Measurements from ENCODE around the gene IQSEC1. TPM values are rescaled to one million over a fixed set of nuclear protein-coding genes. Genes with fewer than 3 reads are reported as not detected.

The IQSEC1 gene
- total RNA-seq, 4 donors from 2014 or later, result 33.6 to 72.0 (median 55.9) TPM

DNA sequence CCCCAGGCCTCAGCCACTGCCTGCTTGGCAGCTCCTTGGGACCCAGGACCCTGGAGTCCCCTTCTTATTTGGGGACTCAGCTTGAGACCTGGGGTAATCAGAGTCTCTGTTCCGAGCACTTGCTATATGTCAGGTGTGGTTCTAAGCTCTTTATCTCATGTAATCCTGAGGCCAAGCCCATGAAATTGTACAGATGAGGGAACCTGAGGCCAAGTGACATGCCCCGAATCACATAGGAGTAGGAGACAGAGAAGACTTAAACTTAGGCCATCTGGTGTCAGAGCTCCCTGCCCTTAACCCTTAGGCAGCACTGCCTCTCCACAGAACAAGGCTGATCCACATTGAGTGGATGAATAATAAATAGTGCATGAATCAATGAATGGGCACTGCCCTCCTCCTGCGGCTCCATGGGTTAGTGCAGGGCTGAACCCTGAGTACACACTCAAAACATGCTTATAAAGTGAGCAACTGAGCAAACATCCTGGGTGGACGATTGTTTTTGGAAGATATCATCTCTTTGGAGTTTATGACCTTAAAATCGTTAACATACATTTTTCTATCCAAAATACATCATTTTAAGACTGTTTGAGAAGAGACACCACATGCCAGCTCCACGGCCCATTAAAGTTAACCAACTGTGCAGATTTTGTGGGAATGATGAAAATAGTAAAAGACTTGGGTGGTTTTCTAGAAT is 33.2 kb upstream of the IQSEC1 start:
- DNase-seq (ENCODE audit: low spot score) (no peak), ATAC-seq (ENCODE audit: low FRiP score) (no peak)
- TF ChIP-seq, protein P1, sequence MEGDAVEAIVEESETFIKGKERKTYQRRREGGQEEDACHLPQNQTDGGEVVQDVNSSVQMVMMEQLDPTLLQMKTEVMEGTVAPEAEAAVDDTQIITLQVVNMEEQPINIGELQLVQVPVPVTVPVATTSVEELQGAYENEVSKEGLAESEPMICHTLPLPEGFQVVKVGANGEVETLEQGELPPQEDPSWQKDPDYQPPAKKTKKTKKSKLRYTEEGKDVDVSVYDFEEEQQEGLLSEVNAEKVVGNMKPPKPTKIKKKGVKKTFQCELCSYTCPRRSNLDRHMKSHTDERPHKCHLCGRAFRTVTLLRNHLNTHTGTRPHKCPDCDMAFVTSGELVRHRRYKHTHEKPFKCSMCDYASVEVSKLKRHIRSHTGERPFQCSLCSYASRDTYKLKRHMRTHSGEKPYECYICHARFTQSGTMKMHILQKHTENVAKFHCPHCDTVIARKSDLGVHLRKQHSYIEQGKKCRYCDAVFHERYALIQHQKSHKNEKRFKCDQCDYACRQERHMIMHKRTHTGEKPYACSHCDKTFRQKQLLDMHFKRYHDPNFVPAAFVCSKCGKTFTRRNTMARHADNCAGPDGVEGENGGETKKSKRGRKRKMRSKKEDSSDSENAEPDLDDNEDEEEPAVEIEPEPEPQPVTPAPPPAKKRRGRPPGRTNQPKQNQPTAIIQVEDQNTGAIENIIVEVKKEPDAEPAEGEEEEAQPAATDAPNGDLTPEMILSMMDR (IDR thresholded peaks at IDR 0.05), result no peak

DNA sequence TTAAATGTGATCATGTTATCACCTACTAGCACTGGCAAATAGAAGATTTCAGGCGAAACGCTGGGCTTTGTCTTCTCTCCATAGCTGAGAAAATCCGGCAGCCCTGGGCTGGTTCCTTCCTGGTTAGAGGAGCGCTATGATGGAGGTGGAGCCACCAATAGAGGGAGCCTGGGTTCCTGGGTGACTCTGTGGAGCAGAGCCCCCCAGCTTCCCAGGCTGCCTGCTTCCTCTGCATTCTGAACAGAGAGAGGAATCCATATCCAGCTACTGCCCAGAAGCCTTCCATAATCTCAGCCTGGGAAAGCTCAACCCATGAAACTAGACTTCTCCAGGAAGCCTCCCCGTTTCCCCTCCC is 32.6 kb upstream of the IQSEC1 start:
- TF ChIP-seq, protein P1 (IDR thresholded peaks at IDR 0.05), result no peak
- DNase-seq (ENCODE audit: low spot score) (no peak), ATAC-seq (ENCODE audit: low FRiP score) (no peak)

DNA sequence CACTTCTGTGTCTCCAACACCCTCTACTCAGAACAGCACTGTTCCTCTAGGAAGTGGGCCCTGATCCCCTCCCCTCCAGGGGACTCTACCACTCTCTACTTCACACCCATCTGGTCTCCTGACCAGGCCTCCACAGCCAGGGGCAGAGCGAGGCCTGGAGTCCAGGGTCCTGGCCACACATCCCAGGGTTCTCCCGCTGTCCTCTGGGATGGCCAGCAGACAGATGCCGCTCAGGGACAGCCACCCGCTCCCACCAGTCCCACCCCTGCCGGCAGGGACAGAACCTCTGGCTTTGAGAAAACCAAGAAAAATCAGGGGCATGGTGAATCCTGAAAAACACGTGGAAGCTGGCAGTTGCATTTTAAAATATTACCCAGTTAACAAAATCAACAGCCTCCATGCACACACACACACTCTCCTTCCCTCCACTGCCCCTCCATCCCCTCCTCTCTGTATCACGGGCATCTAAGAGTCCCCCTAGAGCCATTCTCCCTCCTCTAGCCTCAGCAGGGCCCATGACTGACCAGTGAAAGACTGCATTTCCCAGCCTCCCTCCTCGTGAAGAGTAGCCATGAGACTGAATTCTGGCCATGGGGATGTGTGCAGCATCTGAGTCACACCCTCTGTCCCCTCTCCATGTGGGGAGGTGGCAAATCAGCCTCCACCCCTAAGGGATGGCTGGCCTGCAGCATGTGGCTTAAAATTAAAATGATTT is 32.1 kb upstream of the IQSEC1 start:
- no peak for ATAC-seq (ENCODE audit: low FRiP score)
- DNase-seq (ENCODE audit: low spot score), result no peak
- TF ChIP-seq, protein P1 (IDR thresholded peaks at IDR 0.05), result no peak

DNA sequence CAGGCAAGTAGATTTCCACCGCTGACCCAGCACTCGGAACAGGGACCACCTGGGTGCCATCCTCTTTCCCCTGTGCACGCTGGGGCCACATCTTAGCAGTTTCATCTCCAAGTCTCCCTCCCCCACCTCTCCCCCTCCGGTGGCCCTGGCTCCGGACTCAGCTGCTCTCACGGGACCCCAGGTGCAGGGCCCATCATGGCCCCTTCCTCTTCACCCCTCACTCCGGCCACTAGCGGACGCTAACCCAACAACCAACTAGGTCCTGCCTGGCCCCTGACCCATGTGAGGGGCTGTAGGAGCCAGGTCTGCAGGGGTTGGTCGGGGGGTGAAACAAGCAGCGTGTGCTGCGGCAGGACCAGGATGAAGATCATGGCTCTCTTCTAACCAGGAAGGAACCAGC is 31.3 kb upstream of the IQSEC1 start:
- DNase-seq (ENCODE audit: low spot score) (no peak), ATAC-seq (ENCODE audit: low FRiP score) (no peak)
- TF ChIP-seq, protein P1 (IDR thresholded peaks at IDR 0.05), result no peak

DNA sequence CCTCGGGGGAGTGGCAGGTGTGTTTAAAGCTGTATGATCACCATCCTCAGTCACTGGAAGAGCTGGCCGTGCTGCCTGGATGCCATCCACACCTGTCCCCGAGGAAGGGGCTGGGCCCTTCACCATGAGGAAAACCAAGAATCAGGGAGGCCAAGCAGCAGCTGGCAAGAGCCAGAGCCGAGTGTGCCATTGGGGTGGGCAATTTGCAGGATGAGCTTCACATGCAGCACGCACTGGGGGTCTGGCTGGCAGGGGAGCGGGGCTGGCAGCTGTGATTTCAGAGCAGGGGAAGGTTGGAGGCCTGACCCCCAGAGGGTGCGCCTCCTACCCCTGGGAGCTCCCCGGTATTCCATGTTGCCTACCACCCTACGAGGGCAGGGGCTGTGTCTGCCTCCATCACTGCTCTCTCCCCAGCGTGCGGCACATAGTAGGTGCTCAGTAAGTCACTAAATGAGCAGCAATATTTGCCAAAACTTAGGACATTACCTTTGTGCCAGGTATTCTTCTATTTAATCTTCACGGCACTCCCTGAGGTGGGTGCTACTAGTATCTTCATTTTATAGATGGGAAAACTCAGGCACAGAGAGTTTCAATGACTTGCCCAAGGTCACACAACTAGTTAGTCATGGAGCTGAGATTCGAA is 30.3 kb upstream of the IQSEC1 start:
- DNase-seq (ENCODE audit: low spot score), result no peak
- ATAC-seq (ENCODE audit: low FRiP score), result no peak
- TF ChIP-seq, protein P1 (IDR thresholded peaks at IDR 0.05), result no peak

DNA sequence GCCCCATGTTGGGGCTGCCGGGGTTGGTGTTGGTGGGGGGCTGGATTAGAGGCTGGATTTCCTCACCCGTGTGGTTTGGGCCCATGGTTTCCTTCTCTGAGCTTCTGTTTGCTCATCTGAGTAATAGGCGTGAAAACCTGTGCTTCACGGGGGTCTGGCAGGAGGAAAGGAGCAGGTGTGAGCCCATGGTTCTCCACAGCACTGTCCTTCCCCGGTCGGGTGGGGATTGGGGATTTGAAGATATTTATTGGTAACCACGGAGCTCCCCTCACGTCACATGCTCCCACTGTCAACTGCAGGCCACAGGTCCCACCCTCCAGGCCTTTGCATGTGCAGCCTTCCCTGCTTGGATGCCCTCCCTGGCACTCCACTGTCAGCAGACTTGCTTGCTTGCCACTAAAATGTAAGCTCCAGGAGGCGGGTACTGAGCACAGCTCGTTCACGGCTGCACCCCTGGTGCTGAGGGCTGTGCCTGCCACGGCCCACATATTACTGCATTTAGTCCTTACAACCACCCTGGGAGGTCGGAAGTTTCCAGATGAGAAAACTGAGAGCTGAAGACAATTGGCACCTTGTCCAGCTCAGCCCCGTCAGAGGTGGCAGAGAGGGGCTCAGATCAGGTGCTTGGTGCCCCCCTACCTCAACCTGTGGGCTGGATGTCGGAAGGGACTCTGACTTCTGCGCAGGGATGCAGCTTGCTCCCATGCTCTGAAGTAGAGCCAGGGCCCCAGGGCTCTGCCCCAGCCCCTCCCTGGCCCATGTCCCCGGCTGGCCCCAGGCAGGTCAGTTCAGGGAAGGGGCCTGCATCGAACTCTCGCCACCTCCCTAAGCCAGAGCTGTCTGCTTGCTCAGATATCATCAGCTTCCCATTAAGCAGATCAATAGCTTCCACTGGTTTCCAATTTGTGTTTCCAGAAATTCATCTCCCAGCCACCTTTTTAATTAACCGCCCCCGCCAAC is 29.4 kb upstream of the IQSEC1 start:
- ATAC-seq (ENCODE audit: low FRiP score) (no peak), DNase-seq (ENCODE audit: low spot score) (no peak)
- TF ChIP-seq, protein P1 (IDR thresholded peaks at IDR 0.05), result no peak

Data from omental fat pad (tissue), 4 donors.